Neural cell (in vitro differentiated cells): Measurements from ENCODE around the gene PBX4.

Source experiments
- CTCF ChIP-seq: fragments of 450-650 bp; IDR thresholded peaks from 2 replicates; pipeline ENCODE4 v1.5.1; 2014; ENCODE audit warnings: antibody characterized with exemption, mild to moderate bottlenecking, moderate library complexity; ENCODE audit not compliant: poor library complexity, severe bottlenecking
- EP300 ChIP-seq: fragments of 450-650 bp; conservative IDR thresholded peaks from 2 replicates; pipeline ENCODE4 v1.6.1; 2014; ENCODE audit warnings: antibody characterized with exemption, mild to moderate bottlenecking, moderate library complexity; ENCODE audit not compliant: poor library complexity, severe bottlenecking
- EZH2 ChIP-seq: fragments of 200-600, 300-800 bp; shearing (Covaris generic), sonication (generic); IDR thresholded peaks from 2 replicates; pipeline ENCODE4 v1.6.1; 2014; ENCODE audit warnings: antibody characterized with exemption, low read length, borderline replicate concordance, mild to moderate bottlenecking; ENCODE audit not compliant: insufficient read depth, poor library complexity, severe bottlenecking
- POLR2AphosphoS5 ChIP-seq: IDR thresholded peaks from 2 replicates; pipeline ENCODE4 v1.6.1; 2012
- REST ChIP-seq: IDR thresholded peaks from 2 replicates; pipeline ENCODE4 v1.6.1; 2012; ENCODE audit warnings: borderline replicate concordance
- SMC3 ChIP-seq: fragments of 450-650 bp; conservative IDR thresholded peaks from 2 replicates; pipeline ENCODE4 v1.6.1; 2014; ENCODE audit warnings: antibody characterized with exemption, mild to moderate bottlenecking, moderate library complexity; ENCODE audit not compliant: poor library complexity

GRCh38 chr19:19527674-19528625, 90.5 kb downstream of the PBX4 start:
- TF ChIP-seq EZH2 (no peak), CTCF (no peak), POLR2AphosphoS5 (no peak), EP300 (no peak), REST (no peak), SMC3 (no peak)
